Measurements from ENCODE around the gene TBXAS1. TPM values are rescaled to one million over a fixed set of nuclear protein-coding genes. Genes with fewer than 3 reads are reported as not detected.
A peak's percentile ranks its signal among the peaks of the same experiment; 100 is the strongest.

Gene TBXAS1
- total RNA-seq, 2 donors from 2014 or later = 12.0 to 17.0 TPM

DNA sequence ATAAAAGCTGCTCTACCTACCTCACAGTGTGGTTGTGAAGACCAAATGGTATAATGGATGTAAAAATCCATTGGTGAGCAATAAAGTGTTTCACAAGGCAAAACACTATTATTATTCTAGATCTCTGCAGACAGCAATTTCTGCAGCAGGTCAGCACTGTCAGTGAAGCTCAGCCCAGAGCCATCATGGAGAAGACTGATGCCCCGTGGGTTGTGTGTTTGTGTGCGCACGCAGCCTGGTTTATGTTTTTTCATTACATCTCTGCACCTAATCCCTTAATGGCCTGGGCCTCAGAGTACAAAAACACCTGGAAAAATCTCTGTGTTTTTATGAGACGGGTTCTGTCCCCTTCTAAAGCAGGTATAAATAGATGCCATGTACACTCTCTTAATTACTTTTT, 169.5 kb downstream of the TBXAS1 start:
- Histone ChIP-seq H3K27ac (no peak overlapping the region), H3K4me3 (no peak overlapping the region), H3K9me3 (no peaks in the 10 kb centered on the region), H3K9ac (ENCODE audit: low read depth in 2 of 2, low read length in 2 of 2) (no peak overlapping the region), H3K4me1 (no peaks in the 10 kb centered on the region), H3K36me3 (no peaks in the 10 kb centered on the region), H3K27me3 (no peaks in the 10 kb centered on the region)
- no peak for DNase-seq
- TF ChIP-seq, protein P1, sequence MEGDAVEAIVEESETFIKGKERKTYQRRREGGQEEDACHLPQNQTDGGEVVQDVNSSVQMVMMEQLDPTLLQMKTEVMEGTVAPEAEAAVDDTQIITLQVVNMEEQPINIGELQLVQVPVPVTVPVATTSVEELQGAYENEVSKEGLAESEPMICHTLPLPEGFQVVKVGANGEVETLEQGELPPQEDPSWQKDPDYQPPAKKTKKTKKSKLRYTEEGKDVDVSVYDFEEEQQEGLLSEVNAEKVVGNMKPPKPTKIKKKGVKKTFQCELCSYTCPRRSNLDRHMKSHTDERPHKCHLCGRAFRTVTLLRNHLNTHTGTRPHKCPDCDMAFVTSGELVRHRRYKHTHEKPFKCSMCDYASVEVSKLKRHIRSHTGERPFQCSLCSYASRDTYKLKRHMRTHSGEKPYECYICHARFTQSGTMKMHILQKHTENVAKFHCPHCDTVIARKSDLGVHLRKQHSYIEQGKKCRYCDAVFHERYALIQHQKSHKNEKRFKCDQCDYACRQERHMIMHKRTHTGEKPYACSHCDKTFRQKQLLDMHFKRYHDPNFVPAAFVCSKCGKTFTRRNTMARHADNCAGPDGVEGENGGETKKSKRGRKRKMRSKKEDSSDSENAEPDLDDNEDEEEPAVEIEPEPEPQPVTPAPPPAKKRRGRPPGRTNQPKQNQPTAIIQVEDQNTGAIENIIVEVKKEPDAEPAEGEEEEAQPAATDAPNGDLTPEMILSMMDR (IDR thresholded peaks at IDR 0.05) = no peak
- intact Hi-C loops (cut with DNase I) = loop anchor here (10.0 kb wide), 1 partner anchor 64 kb away; no protein-coding TSS in a partner anchor

DNA sequence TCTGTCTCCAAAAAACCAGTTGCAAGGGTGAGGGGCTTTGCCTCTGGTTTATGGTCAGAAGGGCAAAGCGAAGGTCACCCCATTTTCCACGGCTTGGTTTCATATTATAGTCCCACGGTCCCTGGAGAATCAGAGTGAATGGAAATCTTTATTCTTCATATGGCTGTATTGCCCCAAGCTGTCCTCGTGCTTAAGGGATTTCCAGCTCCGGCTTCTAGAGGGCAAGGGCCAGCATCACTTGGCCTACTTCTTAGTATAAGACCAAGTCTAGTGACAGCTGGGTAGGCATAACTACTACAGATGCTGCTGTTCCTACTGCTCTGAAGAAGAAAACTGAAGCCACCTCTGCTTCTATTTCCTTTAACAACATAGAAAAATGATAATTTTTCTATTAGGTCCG, 170.5 kb downstream of the TBXAS1 start:
- Histone ChIP-seq H3K9me3 (no peaks in the 10 kb centered on the region), H3K4me1 (no peaks in the 10 kb centered on the region), H3K4me3 (no peak overlapping the region), H3K27me3 (no peaks in the 10 kb centered on the region), H3K27ac (no peak overlapping the region), H3K36me3 (no peaks in the 10 kb centered on the region), H3K9ac (ENCODE audit: low read depth in 2 of 2, low read length in 2 of 2) (no peak overlapping the region)
- intact Hi-C loops (cut with DNase I) = loop anchor here (10.0 kb wide), 1 partner anchor 65 kb away; no protein-coding TSS in a partner anchor
- no peak for DNase-seq
- TF ChIP-seq, protein P1 (IDR thresholded peaks at IDR 0.05) = no peak

DNA sequence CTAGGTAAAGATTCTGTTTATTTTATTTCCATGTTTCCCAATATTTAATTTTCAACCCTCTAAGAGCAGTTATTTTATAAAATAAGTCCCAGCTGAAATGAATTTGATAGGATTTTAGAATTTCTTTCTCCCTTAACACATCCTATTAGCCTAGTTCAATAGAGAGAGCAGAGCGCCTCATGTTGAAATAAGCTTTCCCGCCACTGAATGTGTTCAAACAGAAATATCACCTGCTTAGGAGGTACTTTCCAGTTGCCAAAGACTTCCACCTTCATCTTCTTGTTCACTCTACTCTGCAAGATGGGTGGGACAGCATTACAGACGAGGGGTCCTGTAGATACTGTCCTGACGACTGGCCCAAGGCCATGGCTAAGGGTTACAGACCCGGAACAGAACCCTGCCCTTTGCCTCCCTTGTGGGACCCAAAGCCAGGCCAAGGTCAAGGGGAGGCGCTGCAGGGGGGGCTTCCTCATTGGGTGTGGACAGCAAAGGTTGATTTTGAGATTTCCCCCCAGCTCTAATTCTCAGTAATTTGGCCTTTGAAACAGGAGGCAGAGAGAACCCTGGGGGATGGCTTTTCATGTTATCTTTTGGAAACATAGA, 171.7 kb downstream of the TBXAS1 start:
- Histone ChIP-seq H3K9me3 (no peaks in the 10 kb centered on the region), H3K4me3 (no peak overlapping the region), H3K36me3 (no peaks in the 10 kb centered on the region), H3K4me1 (no peaks in the 10 kb centered on the region), H3K27me3 (no peaks in the 10 kb centered on the region), H3K27ac (no peak overlapping the region), H3K9ac (ENCODE audit: low read depth in 2 of 2, low read length in 2 of 2) (no peak overlapping the region)
- intact Hi-C loops (cut with DNase I) = loop anchor here (5.0 kb wide), 2 partner anchors 223 to 503 kb away; partner anchors contain the start of gene HIPK2
- DNase-seq = no peak
- TF ChIP-seq, protein P1 (IDR thresholded peaks at IDR 0.05) = no peak

DNA sequence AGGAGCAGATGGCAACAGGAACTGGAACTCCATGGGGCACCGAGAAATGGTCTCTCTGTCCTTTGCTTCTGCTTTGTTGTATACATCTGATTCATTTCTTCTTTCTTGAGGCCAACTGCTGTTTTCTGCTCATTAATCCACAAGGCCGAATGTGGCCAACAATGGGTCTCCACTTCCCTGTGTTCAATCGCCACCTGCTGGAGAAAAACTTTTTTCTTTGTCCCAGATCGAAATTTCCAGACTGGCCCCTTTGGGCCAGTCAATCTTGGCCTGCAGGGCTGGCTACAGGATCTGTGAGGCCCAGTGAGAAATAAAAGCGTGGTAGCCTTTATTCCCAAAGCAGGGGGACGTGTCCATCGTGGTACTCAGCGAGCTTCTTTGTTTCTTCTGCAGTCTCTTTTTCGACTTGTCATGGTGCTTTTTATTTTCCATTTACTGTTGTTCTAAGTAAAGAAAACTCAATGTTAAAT, 174.9 kb downstream of the TBXAS1 start:
- H3K9me3 ChIP-seq = no peaks in the 10 kb centered on the region
- H3K36me3 ChIP-seq = no peaks in the 10 kb centered on the region
- no peak overlapping the region for H3K4me3 ChIP-seq
- no peak overlapping the region for H3K27ac ChIP-seq
- H3K9ac ChIP-seq (ENCODE audit: low read depth in 2 of 2, low read length in 2 of 2) = no peak overlapping the region
- H3K27me3 ChIP-seq = no peaks in the 10 kb centered on the region
- H3K4me1 ChIP-seq = no peaks in the 10 kb centered on the region
- intact Hi-C loops (cut with DNase I) = loop anchor here (2.0 to 5.0 kb wide), 4 partner anchors 227 to 507 kb away; partner anchors contain the start of gene HIPK2
- TF ChIP-seq, protein P1 (IDR thresholded peaks at IDR 0.05) = peak; percentile 42
- DNase-seq = peak; percentile 46

DNA sequence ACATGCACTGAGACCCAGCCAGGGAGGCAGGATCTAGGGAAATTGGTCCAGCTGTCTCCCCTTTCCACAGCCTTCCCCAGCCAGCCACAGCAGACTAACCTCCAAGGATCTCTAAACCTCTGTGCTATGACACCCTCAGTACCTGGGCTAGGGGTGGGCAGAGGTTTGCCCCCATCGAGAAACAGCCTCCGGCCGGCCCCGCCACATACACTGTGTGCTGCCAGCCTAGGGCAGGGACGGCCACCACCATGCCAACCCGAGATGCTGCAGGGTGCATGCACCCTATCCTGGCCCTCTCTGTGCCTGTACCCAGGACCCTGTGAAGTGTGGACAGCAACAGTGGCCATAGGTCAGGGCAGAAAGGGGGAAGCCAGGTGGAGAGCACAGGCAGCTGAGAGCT, 175.6 kb downstream of the TBXAS1 start:
- H3K36me3 ChIP-seq = no peaks in the 10 kb centered on the region
- H3K4me3 ChIP-seq = no peak overlapping the region
- intact Hi-C loops (cut with DNase I) = loop anchor here (5.0 kb wide), 2 partner anchors 227 to 507 kb away; partner anchors contain the start of gene HIPK2
- TF ChIP-seq, protein P1 (IDR thresholded peaks at IDR 0.05) = no peak
- no peak for DNase-seq
- no peaks in the 10 kb centered on the region for H3K27me3 ChIP-seq
- H3K9ac ChIP-seq (ENCODE audit: low read depth in 2 of 2, low read length in 2 of 2) = no peak overlapping the region
- no peaks in the 10 kb centered on the region for H3K4me1 ChIP-seq
- no peak overlapping the region for H3K27ac ChIP-seq
- H3K9me3 ChIP-seq = no peaks in the 10 kb centered on the region
